A673 (cell line): ENCODE results near the gene CDH1.

ENCODE experiments used
- EZH2 ChIP-seq: fragments of 200-600 bp; sonication (generic); IDR thresholded peaks from 2 replicates; pipeline ENCODE4 v1.6.1; 2017; ENCODE audit warnings: borderline replicate concordance, low read depth, mild to moderate bottlenecking, mixed read lengths, antibody characterized with exemption, low read length; ENCODE audit not compliant: poor library complexity, severe bottlenecking
- TF ChIP-seq, protein P1 (sequence below): fragments of 300-800, 200-600 bp; sonication (generic); conservative IDR thresholded peaks from 2 replicates; pipeline ENCODE4 v1.5.1; 2017; ENCODE audit warnings: low read depth, mild to moderate bottlenecking, antibody characterized with exemption, low read length, moderate library complexity, mixed read lengths

DNA sequence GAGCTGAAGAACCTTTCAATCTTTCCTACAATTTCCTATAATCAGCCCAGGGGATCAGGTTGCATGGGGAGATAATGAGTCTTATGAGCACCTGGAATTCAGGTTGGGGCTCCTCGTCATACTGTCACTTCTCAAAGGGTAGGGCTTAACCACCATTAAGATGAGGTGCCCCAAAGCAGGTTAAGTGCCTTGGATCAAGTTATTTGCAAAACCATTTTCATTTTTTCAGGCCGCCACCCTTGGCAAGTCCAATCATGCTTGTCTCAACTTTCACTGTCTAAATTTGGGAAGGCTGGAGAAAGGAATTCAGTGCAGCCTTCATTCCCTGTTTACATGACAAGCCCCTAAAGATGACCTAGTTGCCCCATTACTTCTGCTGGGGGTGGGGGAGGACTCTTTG is 61.3 kb downstream of the CDH1 start:
- no peak for TF ChIP-seq EZH2
- TF ChIP-seq, protein P1, sequence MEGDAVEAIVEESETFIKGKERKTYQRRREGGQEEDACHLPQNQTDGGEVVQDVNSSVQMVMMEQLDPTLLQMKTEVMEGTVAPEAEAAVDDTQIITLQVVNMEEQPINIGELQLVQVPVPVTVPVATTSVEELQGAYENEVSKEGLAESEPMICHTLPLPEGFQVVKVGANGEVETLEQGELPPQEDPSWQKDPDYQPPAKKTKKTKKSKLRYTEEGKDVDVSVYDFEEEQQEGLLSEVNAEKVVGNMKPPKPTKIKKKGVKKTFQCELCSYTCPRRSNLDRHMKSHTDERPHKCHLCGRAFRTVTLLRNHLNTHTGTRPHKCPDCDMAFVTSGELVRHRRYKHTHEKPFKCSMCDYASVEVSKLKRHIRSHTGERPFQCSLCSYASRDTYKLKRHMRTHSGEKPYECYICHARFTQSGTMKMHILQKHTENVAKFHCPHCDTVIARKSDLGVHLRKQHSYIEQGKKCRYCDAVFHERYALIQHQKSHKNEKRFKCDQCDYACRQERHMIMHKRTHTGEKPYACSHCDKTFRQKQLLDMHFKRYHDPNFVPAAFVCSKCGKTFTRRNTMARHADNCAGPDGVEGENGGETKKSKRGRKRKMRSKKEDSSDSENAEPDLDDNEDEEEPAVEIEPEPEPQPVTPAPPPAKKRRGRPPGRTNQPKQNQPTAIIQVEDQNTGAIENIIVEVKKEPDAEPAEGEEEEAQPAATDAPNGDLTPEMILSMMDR: no peak
